Naive thymus-derived CD8-positive, alpha-beta T cell (primary cell): ENCODE data around the gene PRKCQ. TPM values are rescaled to one million over a fixed set of nuclear protein-coding genes. Genes with fewer than 3 reads are reported as not detected.

Experiments
- ATAC-seq, 2 donors: fragments of 150-1000 bp; cut with Tn5 transposase in 1 of 2; sonication (Bioruptor Pico), chemical (Tn5 transposase) in 1 of 2; 1 replicate in 1 of 2; 2 replicates in 1 of 2; pipeline ENCODE4 v1.10.0; 2021; ENCODE audit warnings: mild to moderate bottlenecking in 2 of 2, moderate library complexity in 2 of 2
- POLR2A ChIA-PET: fragments of 350-600 bp; sonication (Branson Sonifier 250); formaldehyde crosslinking; loops from one replicate; lab custom pipeline; 2021; ENCODE audit warnings: antibody characterized with exemption; lab: Charles Lee
- DNase-seq, 10 donors: peaks; one replicate each; pipeline versions ENCODE4 v3.0.0 to v3.0.0-alpha.2; 2020 to 2022
- H3K27ac Mint-ChIP-seq, 10 donors: one replicate each; pipeline ENCODE4 v1.8.0; 2020 to 2022; ENCODE audit warnings: mild to moderate bottlenecking in 10 of 10, mixed read lengths in 10 of 10, moderate library complexity in 4 of 10, inconsistent platforms in 1 of 10
- H3K27me3 Mint-ChIP-seq, 5 donors: one replicate each; pipeline ENCODE4 v1.8.0; 2021 to 2022; ENCODE audit warnings: mixed read lengths in 5 of 5
- H3K36me3 Mint-ChIP-seq, 3 donors: one replicate each; pipeline ENCODE4 v1.8.0; 2020 to 2022; ENCODE audit warnings: mixed read lengths in 3 of 3, mild to moderate bottlenecking in 2 of 3, inconsistent platforms in 1 of 3
- H3K4me1 Mint-ChIP-seq, 4 donors: one replicate each; pipeline ENCODE4 v1.8.0; 2021 to 2022; ENCODE audit warnings: mixed read lengths in 4 of 4
- H3K4me3 Mint-ChIP-seq, 10 donors: one replicate each; pipeline ENCODE4 v1.8.0; 2020 to 2022; ENCODE audit warnings: mild to moderate bottlenecking in 10 of 10, mixed read lengths in 10 of 10, moderate library complexity in 6 of 10, inconsistent platforms in 1 of 10
- H3K9me3 Mint-ChIP-seq, 9 donors: one replicate each; pipeline ENCODE4 v1.8.0; 2020 to 2022; ENCODE audit warnings: mixed read lengths in 9 of 9, mild to moderate bottlenecking in 3 of 9, inconsistent platforms in 1 of 9, moderate library complexity in 1 of 9
- polyA plus RNA-seq, 3 donors: library from polyadenylated mRNA; unstranded; fragments of 300-500 nt; fragmentation: Illumina TruSeq; gene quantifications; one replicate each; pipeline ENCODE4 v1.2.3, GENCODE V29; 2021
- total RNA-seq, 8 experiments: library from RNA in 2 of 8; stranded (reverse) in 2 of 8; gene quantifications; one replicate each; pipeline ENCODE4 v1.2.3 and lab custom pipeline; 2021 to 2026

The PRKCQ gene
- total and polyA plus RNA-seq, 5 experiments from 2014 or later, result 30.9 to 60.0 (median 51.6) TPM

GRCh38 chr10:6379015-6379776 is 200.9 kb downstream of the PRKCQ start:
- Mint-ChIP-seq H3K27ac (peak overlapping the region in 1 of 10 donors; percentile 72), H3K27me3 (no peaks in the 10 kb centered on the region), H3K4me3 (no peak overlapping the region), H3K4me1 (peaks cover 14 to 27% (median 21%) of the 10 kb centered on the region in 4 donors), H3K36me3 (peaks cover 0 to 26% (median 16%) of the 10 kb centered on the region in 3 donors), H3K9me3 (peaks cover 0 to 29% (median 16%) of the 10 kb centered on the region in 9 donors)
- POLR2A ChIA-PET, result interaction anchor here (0.6 to 1.9 kb wide), 4 partner anchors 11 to 743 kb away, joined by 3 to 9 read pairs (median 6); no protein-coding TSS in a partner anchor
- DNase-seq (no peak), ATAC-seq (no peak)
